DMS79 treated with DMSO at 0.1 percent for 48 hours (cell line): Measurements from ENCODE around the gene PTPN14.

Experiments used
- DNase-seq: peaks from one replicate; lab custom pipeline; 2025; lab: John Stamatoyannopoulos, UW

The PTPN14 gene

DNA sequence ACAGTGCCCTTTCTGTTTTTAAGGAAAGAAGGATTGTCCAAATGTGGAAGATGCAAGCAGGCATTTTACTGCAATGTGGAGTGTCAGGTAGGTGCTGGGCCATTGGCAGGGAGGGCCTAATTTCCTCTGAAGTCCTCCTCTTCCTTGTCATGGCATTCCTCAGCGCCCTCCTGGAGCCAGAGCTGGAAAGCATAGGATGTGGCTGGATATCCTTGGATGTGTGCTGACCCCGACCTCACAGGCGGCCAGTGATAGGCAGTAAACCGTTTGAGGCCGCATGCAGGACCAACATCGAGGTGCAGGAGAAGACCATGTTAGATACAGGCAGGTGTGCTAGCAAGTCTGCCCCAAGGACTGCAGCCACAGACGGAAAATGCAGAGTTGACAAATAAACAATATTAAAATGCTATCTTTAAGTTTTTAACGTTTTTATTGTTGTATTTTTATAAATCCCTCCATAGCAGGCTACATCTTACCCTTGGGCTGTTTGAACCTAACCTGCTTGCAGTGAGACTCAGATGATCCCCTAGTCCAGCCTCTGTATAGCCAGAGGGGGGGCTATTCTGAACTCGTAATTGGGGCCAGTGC is 246.1 kb downstream of the PTPN14 start:
- no peak for DNase-seq

GRCh38 chr1:214303141-214303930 is 248.1 kb downstream of the PTPN14 start:
- DNase-seq: no peak

GRCh38 chr1:214301526-214301925 is 249.9 kb downstream of the PTPN14 start:
- no peak for DNase-seq

- DNase-seq: no peak
Observed at GRCh38 chr1:214300149-214300780, 251.1 kb downstream of the PTPN14 start.
